Gastroesophageal sphincter (tissue), 4 donors: Measurements from ENCODE around the gene RELCH. TPM values are rescaled to one million over a fixed set of nuclear protein-coding genes. Genes with fewer than 3 reads are reported as not detected.

Experiments used
- ATAC-seq: fragments of 150-250 bp; one replicate; pipeline ENCODE4 v1.9.1; 2016; ENCODE audit warnings: mild to moderate bottlenecking, moderate library complexity
- H3K27ac ChIP-seq, 4 donors: fragments of 200-600 bp; sonication (generic) in 3 of 4; 1 replicate in 3 of 4; 2 replicates in 1 of 4; pipeline ENCODE4 v1.5.1; 2016 to 2019
- H3K27me3 ChIP-seq: fragments of 200-600 bp; sonication (generic); one replicate; pipeline ENCODE4 v1.5.1; 2019
- H3K36me3 ChIP-seq, 2 donors: fragments of 200-600 bp; sonication (generic); one replicate each; pipeline ENCODE4 v1.5.1; 2019; ENCODE audit warnings: control low read depth in 1 of 2
- H3K4me1 ChIP-seq, 3 donors: fragments of 200-600 bp; sonication (generic); 1 replicate in 2 of 3; 2 replicates in 1 of 3; pipeline ENCODE4 v1.5.1; 2016 to 2019; ENCODE audit warnings: control low read depth in 2 of 3
- H3K4me3 ChIP-seq, 2 donors: fragments of 200-600 bp; sonication (generic); one replicate each; pipeline ENCODE4 v1.5.1; 2019; ENCODE audit warnings: mild to moderate bottlenecking in 1 of 2, moderate library complexity in 1 of 2
- H3K9me3 ChIP-seq, 3 donors: fragments of 200-600 bp; sonication (generic); one replicate each; pipeline ENCODE4 v1.5.1; 2017 to 2019; ENCODE audit warnings: control low read depth in 2 of 3
- EP300 ChIP-seq: sonication (generic); formaldehyde crosslinking; IDR thresholded peaks from one replicate; pipeline ENCODE4 v1.6.1; 2017; ENCODE audit warnings: antibody characterized with exemption, mild to moderate bottlenecking
- POLR2A ChIP-seq, 2 donors: fragments of 450-650 bp; IDR thresholded peaks; one replicate each; pipeline ENCODE4 v1.6.1; 2017; ENCODE audit warnings: antibody characterized with exemption in 2 of 2, mild to moderate bottlenecking in 2 of 2, moderate library complexity in 1 of 2
- POLR2AphosphoS5 ChIP-seq: sonication (generic); formaldehyde crosslinking; IDR thresholded peaks from one replicate; pipeline ENCODE4 v1.6.1; 2017; ENCODE audit warnings: antibody characterized with exemption
- WGBS, 2 donors: methylation state at CpG; one replicate each; pipeline ENCODE4 v1.1.5; 2018; ENCODE audit warnings: low coverage in 1 of 2; 5-methylcytosine and 5-hydroxymethylcytosine counted together
- total RNA-seq, 4 donors: library from RNA; depleted of rRNA; stranded (reverse); fragments of >200 nt; gene quantifications; one replicate each; pipeline ENCODE4 v1.1.0, GENCODE V29; 2016
- TF ChIP-seq, protein P1 (sequence below), 4 experiments: fragments of 200-600 bp in 2 of 4; fragments of 450-650 bp in 2 of 4; sonication (generic) in 1 of 4; IDR thresholded peaks; one replicate each; pipeline ENCODE4 v1.5.1; 2017 to 2019; ENCODE audit warnings: antibody characterized with exemption in 4 of 4, mild to moderate bottlenecking in 2 of 4, moderate library complexity in 2 of 4

Gene RELCH
- total RNA-seq, 4 donors from 2014 or later: 20.7 to 30.4 (median 27.4) TPM

DNA sequence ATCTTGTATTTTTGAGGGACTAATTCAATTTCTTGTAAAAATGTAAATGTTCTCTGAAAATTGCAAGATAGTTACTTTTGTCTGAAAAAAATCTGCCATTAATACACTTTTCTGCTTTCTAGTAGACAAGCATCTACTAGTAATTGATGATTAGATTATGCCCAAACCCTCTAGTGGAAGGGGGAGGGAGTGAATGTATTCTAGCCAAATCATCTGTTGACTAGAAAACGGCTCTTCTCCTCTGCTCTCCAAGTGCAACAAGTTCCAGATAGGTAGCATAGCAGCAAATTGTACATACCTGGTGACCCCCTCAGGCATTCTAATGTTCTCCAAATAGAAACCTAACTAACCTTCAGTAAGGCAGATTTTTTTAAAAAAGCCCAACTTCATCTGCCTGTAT lies 58.6 kb downstream of the RELCH start:
- H3K9me3 ChIP-seq: no peaks in the 10 kb centered on the region
- peaks cover 0 to 34% of the 10 kb centered on the region in 2 donors for H3K36me3 ChIP-seq
- ATAC-seq: no peak
- TF ChIP-seq, protein P1, sequence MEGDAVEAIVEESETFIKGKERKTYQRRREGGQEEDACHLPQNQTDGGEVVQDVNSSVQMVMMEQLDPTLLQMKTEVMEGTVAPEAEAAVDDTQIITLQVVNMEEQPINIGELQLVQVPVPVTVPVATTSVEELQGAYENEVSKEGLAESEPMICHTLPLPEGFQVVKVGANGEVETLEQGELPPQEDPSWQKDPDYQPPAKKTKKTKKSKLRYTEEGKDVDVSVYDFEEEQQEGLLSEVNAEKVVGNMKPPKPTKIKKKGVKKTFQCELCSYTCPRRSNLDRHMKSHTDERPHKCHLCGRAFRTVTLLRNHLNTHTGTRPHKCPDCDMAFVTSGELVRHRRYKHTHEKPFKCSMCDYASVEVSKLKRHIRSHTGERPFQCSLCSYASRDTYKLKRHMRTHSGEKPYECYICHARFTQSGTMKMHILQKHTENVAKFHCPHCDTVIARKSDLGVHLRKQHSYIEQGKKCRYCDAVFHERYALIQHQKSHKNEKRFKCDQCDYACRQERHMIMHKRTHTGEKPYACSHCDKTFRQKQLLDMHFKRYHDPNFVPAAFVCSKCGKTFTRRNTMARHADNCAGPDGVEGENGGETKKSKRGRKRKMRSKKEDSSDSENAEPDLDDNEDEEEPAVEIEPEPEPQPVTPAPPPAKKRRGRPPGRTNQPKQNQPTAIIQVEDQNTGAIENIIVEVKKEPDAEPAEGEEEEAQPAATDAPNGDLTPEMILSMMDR (IDR thresholded peaks at IDR 0.05): no peak
- TF ChIP-seq POLR2AphosphoS5 (no peak), EP300 (no peak), POLR2A (IDR thresholded peaks at IDR 0.05) (no peak)
- no peak overlapping the region for H3K4me3 ChIP-seq
- no peaks in the 10 kb centered on the region for H3K27me3 ChIP-seq
- H3K27ac ChIP-seq: no peak overlapping the region
- H3K4me1 ChIP-seq: no peaks in the 10 kb centered on the region
- 0 to 20% methylated on average over 1 of the region's 1 CpG for WGBS, 2 donors

DNA sequence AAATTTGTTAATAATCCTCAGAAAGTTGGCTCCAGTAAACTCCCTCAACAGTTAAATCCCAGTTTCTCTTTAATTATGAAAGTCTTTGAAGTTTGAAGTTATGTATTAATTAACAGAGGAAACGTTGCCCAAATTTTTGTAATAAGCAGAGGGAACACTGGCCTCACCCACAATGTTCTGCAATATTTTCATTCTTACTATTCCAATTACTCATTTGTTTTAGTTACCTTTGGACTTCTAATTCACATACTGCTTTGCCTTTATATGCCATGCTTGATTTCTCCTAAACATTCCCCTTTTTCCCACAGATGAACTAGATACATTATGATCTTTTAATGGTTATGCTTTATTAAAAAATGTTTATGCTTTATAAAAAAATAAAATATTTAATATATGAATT lies 61.3 kb downstream of the RELCH start:
- H3K4me3 ChIP-seq: no peak overlapping the region
- no peaks in the 10 kb centered on the region for H3K4me1 ChIP-seq
- H3K27ac ChIP-seq: no peak overlapping the region
- peaks cover 0 to 43% of the 10 kb centered on the region in 2 donors for H3K36me3 ChIP-seq
- no peaks in the 10 kb centered on the region for H3K9me3 ChIP-seq
- no peak for ATAC-seq
- WGBS, 2 donors: 33 to 50% methylated on average over 1 of the region's 1 CpG
- TF ChIP-seq POLR2AphosphoS5: no peak
- TF ChIP-seq, protein P1 (IDR thresholded peaks at IDR 0.05): no peak
- TF ChIP-seq POLR2A (IDR thresholded peaks at IDR 0.05): no peak
- no peak for TF ChIP-seq EP300
- H3K27me3 ChIP-seq: no peaks in the 10 kb centered on the region

DNA sequence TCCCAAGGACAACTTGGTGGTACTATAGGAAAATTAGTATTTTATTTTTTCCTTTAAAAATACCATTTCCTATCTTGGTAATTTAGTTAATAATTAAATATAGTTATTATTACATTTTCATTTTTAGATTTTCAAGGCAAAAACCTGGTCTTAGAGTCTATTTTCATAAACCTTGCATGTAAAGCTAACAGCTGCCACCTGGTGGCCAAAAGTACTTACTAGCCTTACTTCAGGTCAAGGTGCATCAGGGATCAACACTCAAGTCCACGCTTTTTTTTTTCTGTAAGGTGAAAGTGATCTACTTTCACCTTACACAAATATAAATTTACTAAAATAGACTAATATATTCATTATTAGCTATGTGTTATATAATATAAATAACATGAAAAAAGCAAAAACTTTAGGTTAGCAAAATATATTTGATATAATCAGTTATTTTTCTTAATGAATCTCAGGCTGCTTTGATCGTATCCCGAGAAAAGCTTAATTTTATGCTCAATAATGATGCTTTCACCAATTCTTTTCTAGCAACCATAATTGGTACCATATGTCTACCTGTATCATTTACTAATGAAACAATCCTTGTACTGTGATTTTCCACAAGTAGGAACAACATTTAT lies 62.5 kb downstream of the RELCH start:
- H3K27me3 ChIP-seq: no peaks in the 10 kb centered on the region
- TF ChIP-seq POLR2AphosphoS5 (no peak), POLR2A (IDR thresholded peaks at IDR 0.05) (no peak), EP300 (no peak)
- TF ChIP-seq, protein P1 (IDR thresholded peaks at IDR 0.05): peak; percentile 62 to 74 (median 68)
- ATAC-seq: no peak
- H3K27ac ChIP-seq: no peak overlapping the region
- H3K36me3 ChIP-seq: peaks cover 0 to 44% of the 10 kb centered on the region in 2 donors
- H3K9me3 ChIP-seq: no peaks in the 10 kb centered on the region
- H3K4me1 ChIP-seq: no peaks in the 10 kb centered on the region
- 56 to 57% methylated on average over 3 of the region's 3 CpGs for WGBS, 2 donors
- H3K4me3 ChIP-seq: no peak overlapping the region

DNA sequence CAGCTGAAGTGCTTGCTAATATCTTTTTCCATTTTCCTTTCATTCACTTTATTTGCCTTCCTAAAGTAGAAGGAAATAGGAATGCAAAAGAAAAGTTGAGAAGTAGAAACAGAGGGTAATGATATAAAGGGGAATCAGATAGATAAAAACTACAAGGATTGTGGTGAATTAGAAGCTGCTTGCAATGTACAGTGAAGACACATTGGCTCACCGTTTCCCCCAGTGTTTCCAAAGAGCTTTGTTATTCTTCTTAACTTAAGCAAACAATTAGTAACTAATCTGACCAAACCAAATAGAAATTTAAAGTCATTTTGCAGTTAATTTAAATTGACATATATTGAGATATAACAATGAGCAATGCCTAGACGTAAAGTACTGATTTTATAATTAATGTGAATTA lies 63.4 kb downstream of the RELCH start:
- Histone ChIP-seq H3K36me3 (peaks cover 0 to 44% of the 10 kb centered on the region in 2 donors), H3K4me3 (no peak overlapping the region), H3K27ac (no peak overlapping the region), H3K27me3 (no peaks in the 10 kb centered on the region), H3K4me1 (no peaks in the 10 kb centered on the region), H3K9me3 (no peaks in the 10 kb centered on the region)
- no peak for ATAC-seq
- TF ChIP-seq EP300: no peak
- TF ChIP-seq, protein P1 (IDR thresholded peaks at IDR 0.05): no peak
- no peak for TF ChIP-seq POLR2A (IDR thresholded peaks at IDR 0.05)
- TF ChIP-seq POLR2AphosphoS5: no peak
- WGBS, 2 donors: 53 to 78% methylated on average over 2 of the region's 2 CpGs

DNA sequence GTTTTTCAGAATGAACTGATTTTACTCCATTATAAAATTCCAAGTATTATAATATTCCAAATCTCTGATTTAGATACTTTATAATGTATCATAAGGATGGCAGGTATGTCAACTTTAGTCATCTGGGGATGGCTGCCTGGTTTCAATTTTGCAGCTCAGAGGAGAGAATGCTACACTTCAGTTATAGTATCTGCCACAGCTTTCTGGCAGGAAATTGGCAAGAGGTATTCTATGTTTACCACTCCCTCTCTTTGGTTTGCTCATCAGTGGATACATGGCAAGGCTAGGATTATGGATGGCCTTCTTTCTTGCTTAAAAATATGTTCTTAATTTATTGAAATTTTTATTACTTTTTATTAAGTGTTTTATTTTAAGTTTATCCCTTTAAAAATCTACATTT lies 71.0 kb downstream of the RELCH start:
- peaks cover 3 to 82% of the 10 kb centered on the region in 2 donors for H3K36me3 ChIP-seq
- H3K27me3 ChIP-seq: no peaks in the 10 kb centered on the region
- H3K9me3 ChIP-seq: no peaks in the 10 kb centered on the region
- no peak for TF ChIP-seq POLR2A (IDR thresholded peaks at IDR 0.05)
- TF ChIP-seq EP300: no peak
- TF ChIP-seq POLR2AphosphoS5: no peak
- TF ChIP-seq, protein P1 (IDR thresholded peaks at IDR 0.05): no peak
- H3K4me1 ChIP-seq: no peaks in the 10 kb centered on the region
- no peak for ATAC-seq
- no peak overlapping the region for H3K27ac ChIP-seq
- no peak overlapping the region for H3K4me3 ChIP-seq
